Adipocyte (in vitro differentiated cells): ENCODE results near the gene MEIS2.

Experiments
- DNase-seq: peaks from one replicate; pipeline ENCODE4 v3.0.0-alpha.2; 2015; ENCODE audit warnings: low read depth
- H3K27me3 ChIP-seq: replicated peaks from 2 replicates; pipeline ENCODE4 v1.7.0; 2013; ENCODE audit warnings: mild to moderate bottlenecking, low read length, moderate library complexity; ENCODE audit not compliant: control insufficient read depth, insufficient read depth
- H3K36me3 ChIP-seq: 2 replicates; pipeline ENCODE4 v1.7.0; 2013; ENCODE audit warnings: low read length, mild to moderate bottlenecking, moderate library complexity; ENCODE audit not compliant: control insufficient read depth, insufficient read depth, severe bottlenecking
- H3K4me1 ChIP-seq: 2 replicates; pipeline ENCODE4 v1.7.0; 2013; ENCODE audit warnings: mild to moderate bottlenecking, low read length, moderate library complexity; ENCODE audit not compliant: control insufficient read depth, insufficient read depth
- H3K4me3 ChIP-seq: 2 replicates; pipeline ENCODE4 v1.7.0; 2013; ENCODE audit warnings: mild to moderate bottlenecking, low read length, moderate library complexity
- H3K9ac ChIP-seq: 2 replicates; pipeline ENCODE4 v1.7.0; 2013; ENCODE audit warnings: mild to moderate bottlenecking, low read length, moderate library complexity
- H3K9me3 ChIP-seq: 2 replicates; pipeline ENCODE4 v1.7.0; 2013; ENCODE audit warnings: mild to moderate bottlenecking, low read length, moderate library complexity; ENCODE audit not compliant: control insufficient read depth

Gene MEIS2

DNA sequence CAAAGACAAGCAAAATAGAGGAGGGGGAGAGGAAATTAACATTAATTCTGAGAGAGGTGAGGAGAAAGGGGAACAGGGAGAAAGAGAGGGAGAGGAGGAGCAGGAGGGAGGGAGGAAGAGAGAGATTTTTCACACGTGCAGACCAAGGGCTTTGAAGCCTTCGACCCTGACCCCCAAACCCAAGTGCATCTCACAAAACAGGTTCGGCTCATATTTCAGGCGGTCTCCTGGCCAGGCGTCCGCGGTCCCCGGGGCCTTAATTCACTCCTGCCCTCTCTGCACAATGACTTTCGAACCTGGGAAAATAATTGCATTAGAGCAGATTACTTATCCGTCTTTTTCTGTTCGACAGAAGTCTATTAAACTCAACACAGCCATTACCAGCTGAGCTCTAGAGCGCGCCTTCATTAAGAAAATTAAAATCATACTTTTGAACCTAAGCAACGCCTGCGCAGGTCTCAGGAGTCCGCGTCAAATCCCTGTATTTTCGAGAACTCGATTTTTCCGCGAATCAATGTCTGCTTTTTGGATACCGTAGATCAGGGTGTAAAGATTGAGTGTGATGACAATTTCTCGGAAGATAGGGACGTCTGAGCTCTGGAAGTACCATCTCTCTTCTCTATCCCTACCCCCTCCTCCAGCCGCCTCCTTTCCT, 220.7 kb downstream of the MEIS2 start:
- peaks cover 2% of the 10 kb centered on the region for H3K9me3 ChIP-seq
- H3K9ac ChIP-seq = no peak overlapping the region
- H3K36me3 ChIP-seq = no peaks in the 10 kb centered on the region
- H3K4me3 ChIP-seq = no peak overlapping the region
- H3K27me3 ChIP-seq = peaks cover 42% of the 10 kb centered on the region
- no peak for DNase-seq
- H3K4me1 ChIP-seq = peaks cover 8% of the 10 kb centered on the region

- Histone ChIP-seq H3K9ac (no peak overlapping the region), H3K4me3 (no peak overlapping the region), H3K9me3 (peaks cover 2% of the 10 kb centered on the region), H3K36me3 (no peaks in the 10 kb centered on the region), H3K4me1 (peaks cover 8% of the 10 kb centered on the region), H3K27me3 (peaks cover 42% of the 10 kb centered on the region)
- no peak for DNase-seq
Observed at GRCh38 chr15:36878684-36879262, 221.6 kb downstream of the MEIS2 start.

- Histone ChIP-seq H3K36me3 (no peaks in the 10 kb centered on the region), H3K27me3 (peaks cover 38% of the 10 kb centered on the region), H3K9me3 (peaks cover 2% of the 10 kb centered on the region), H3K4me1 (peaks cover 5% of the 10 kb centered on the region), H3K4me3 (no peak overlapping the region), H3K9ac (no peak overlapping the region)
- no peak for DNase-seq
Observed at GRCh38 chr15:36877796-36878683, 222.3 kb downstream of the MEIS2 start.

- Histone ChIP-seq H3K9me3 (peaks cover 2% of the 10 kb centered on the region), H3K27me3 (peaks cover 31% of the 10 kb centered on the region), H3K4me1 (no peaks in the 10 kb centered on the region), H3K4me3 (no peak overlapping the region), H3K36me3 (no peaks in the 10 kb centered on the region), H3K9ac (no peak overlapping the region)
- no peak for DNase-seq
Observed at GRCh38 chr15:36877294-36877693, 223.1 kb downstream of the MEIS2 start.

- H3K9me3 ChIP-seq = peaks cover 2% of the 10 kb centered on the region
- no peak overlapping the region for H3K9ac ChIP-seq
- no peak for DNase-seq
- peaks cover 16% of the 10 kb centered on the region for H3K27me3 ChIP-seq
- no peaks in the 10 kb centered on the region for H3K4me1 ChIP-seq
- no peak overlapping the region for H3K4me3 ChIP-seq
- no peaks in the 10 kb centered on the region for H3K36me3 ChIP-seq
Observed at GRCh38 chr15:36875740-36876334, 224.5 kb downstream of the MEIS2 start.

GRCh38 chr15:36874930-36875329, 225.4 kb downstream of the MEIS2 start:
- H3K4me1 ChIP-seq = no peaks in the 10 kb centered on the region
- H3K36me3 ChIP-seq = no peaks in the 10 kb centered on the region
- H3K9me3 ChIP-seq = no peaks in the 10 kb centered on the region
- H3K9ac ChIP-seq = no peak overlapping the region
- H3K4me3 ChIP-seq = no peak overlapping the region
- peaks cover 9% of the 10 kb centered on the region for H3K27me3 ChIP-seq
- no peak for DNase-seq

DNA sequence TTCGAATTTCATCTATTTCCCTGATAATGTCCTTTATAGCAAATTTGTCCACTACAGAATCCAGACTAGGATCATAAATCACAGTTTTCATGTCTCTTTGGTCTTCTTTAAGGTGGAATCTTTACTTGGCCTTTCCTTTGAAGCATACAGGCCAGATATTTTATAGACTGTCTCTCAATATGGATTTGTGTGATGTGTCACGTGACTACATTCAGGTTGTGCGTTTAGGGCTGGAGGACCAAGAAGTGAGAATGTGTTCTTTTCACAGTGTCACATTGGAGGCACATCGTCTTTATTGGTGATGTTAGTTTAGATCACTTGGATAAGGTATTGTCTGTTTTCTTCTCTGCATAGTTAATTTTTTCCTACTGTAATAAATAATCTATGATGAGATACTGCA, 232.9 kb downstream of the MEIS2 start:
- Histone ChIP-seq H3K9ac (no peak overlapping the region), H3K4me1 (peaks cover 7% of the 10 kb centered on the region), H3K36me3 (no peaks in the 10 kb centered on the region), H3K9me3 (no peaks in the 10 kb centered on the region), H3K4me3 (no peak overlapping the region), H3K27me3 (no peaks in the 10 kb centered on the region)
- no peak for DNase-seq

- no peaks in the 10 kb centered on the region for H3K9me3 ChIP-seq
- peaks cover 7% of the 10 kb centered on the region for H3K4me1 ChIP-seq
- no peak overlapping the region for H3K9ac ChIP-seq
- no peak overlapping the region for H3K4me3 ChIP-seq
- no peaks in the 10 kb centered on the region for H3K27me3 ChIP-seq
- H3K36me3 ChIP-seq = no peaks in the 10 kb centered on the region
- no peak for DNase-seq
Observed at GRCh38 chr15:36866896-36867295, 233.5 kb downstream of the MEIS2 start.

DNA sequence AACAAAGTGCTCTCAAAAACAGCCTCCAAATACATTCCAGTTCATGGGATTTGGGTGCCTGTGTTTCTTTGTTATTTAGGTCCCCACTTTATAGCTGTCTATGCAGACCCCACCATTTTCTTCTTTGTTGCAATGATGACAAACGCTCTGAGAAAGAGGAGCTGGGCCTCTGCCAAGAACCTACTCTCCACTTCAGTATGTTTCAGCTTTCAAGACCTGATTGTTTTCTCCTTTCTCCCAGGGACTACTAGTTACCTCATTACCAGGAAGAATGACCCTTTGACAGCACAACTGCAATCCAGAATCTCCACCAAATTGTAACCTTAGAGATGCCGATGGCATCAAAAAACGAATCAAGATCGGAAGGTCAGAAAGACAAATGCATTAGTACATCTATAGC, 236.8 kb downstream of the MEIS2 start:
- no peak overlapping the region for H3K4me3 ChIP-seq

GRCh38 chr15:36860792-36861191, 239.6 kb downstream of the MEIS2 start:
- Histone ChIP-seq H3K4me3 (no peak overlapping the region), H3K27me3 (no peaks in the 10 kb centered on the region), H3K4me1 (no peaks in the 10 kb centered on the region), H3K9ac (no peak overlapping the region), H3K36me3 (no peaks in the 10 kb centered on the region), H3K9me3 (no peaks in the 10 kb centered on the region)
- DNase-seq = no peak

More for the DNA sequence above, 236.8 kb downstream of the MEIS2 start:
- H3K9ac ChIP-seq = no peak overlapping the region
- no peak for DNase-seq
- no peaks in the 10 kb centered on the region for H3K36me3 ChIP-seq
- no peaks in the 10 kb centered on the region for H3K9me3 ChIP-seq
- no peaks in the 10 kb centered on the region for H3K27me3 ChIP-seq
- H3K4me1 ChIP-seq = peaks cover 7% of the 10 kb centered on the region

DNA sequence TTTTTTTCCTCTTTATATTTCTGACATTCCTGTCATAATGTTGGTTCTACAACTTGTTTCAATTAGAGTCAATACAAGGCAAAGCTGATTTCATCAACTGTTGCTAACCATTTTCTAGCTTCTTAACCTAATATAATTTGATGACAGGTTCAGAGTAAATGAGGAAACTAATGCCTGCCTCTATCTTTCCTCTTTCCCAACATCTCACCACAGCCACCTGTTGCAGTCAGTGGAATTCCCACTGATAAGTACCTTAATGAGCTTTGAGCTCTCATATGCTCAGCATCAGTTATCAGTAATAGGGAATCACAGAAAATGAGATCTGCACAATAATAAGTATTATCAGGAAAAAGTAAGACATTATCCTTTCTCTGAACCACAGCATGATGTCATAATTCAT, 241.9 kb downstream of the MEIS2 start:
- Histone ChIP-seq H3K4me3 (no peak overlapping the region), H3K9me3 (no peaks in the 10 kb centered on the region), H3K36me3 (no peaks in the 10 kb centered on the region), H3K27me3 (no peaks in the 10 kb centered on the region), H3K4me1 (no peaks in the 10 kb centered on the region), H3K9ac (no peak overlapping the region)
- no peak for DNase-seq
